H54 (cell line): ENCODE results near the gene NSUN5.
"Not testable (repeated sequence)": the region's sequence is repeated elsewhere in the genome, so short reads cannot be mapped to it uniquely, and the experiment has no call there.

Experiments used
- DNase-seq: peaks from one replicate; pipeline ENCODE4 v3.0.0; 2011; ENCODE audit warnings: low spot score, mixed read lengths; ENCODE audit not compliant: insufficient read length
- FAIRE-seq: peaks from 3 replicates; lab custom pipeline; 2011; peaks lifted over from hg19 to GRCh38; lab: Jason Lieb, UNC
- POLR2A ChIP-seq: IDR thresholded peaks from 2 replicates; pipeline ENCODE4 v1.6.1; 2011; ENCODE audit warnings: low read depth, mild to moderate bottlenecking, low read length

The NSUN5 gene

DNA sequence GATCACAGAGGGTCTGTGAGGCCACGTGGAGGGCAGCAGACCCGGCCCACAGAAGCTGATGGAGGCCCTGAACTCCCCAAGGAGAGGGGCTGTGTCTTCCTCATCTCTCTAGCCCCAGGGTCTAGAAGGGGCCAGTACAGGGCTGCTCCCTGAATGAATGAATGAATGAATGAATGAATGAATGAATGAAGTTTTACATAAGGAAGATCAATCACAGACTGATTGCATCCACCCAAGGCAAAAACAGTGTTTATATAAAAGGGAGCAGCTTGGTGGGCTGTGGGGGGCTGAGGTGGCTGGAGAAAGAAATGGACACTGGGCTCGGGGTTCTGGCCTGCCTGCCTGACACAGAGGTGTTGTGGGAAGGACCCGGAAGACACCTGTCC lies 4.9 kb upstream of the NSUN5 start:
- no peak for FAIRE-seq
- no peak for DNase-seq
- no peak for TF ChIP-seq POLR2A

DNA sequence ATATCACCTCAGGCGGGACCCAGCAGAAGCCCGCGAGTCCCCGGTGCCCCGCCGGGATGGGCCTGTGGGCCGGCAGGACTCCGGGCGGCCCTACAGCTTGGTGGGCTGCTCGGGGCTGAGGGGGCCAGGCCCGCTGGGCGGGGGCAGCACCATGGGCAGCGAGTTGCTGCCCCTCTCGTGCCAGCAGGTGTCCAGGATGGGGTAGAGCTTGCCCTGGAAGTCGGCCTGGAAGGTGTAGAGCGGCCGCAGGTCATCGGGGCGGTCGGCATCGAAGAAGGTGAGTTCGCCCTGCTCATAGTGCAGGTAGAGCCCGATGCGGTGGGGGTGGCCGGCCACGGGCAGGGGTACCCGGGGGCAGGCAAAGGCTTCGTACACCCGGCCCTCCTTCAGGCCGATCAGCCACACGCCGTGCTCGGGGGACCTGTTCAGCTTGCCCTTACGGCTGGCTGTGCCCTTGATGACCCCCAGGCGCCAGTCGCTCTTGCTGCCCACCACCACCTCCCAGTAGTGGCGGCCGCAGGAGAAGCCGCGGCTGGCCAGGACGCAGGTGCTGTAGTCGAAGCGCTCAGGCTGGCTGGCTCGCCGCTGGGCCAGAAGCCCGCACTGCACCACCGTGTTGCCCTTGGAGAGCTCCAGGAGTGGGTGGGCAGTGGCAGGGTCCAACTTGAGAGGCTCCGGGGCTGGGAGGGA lies 4.3 kb upstream of the NSUN5 start:
- no peak for TF ChIP-seq POLR2A
- FAIRE-seq (no peak), DNase-seq (no peak)

DNA sequence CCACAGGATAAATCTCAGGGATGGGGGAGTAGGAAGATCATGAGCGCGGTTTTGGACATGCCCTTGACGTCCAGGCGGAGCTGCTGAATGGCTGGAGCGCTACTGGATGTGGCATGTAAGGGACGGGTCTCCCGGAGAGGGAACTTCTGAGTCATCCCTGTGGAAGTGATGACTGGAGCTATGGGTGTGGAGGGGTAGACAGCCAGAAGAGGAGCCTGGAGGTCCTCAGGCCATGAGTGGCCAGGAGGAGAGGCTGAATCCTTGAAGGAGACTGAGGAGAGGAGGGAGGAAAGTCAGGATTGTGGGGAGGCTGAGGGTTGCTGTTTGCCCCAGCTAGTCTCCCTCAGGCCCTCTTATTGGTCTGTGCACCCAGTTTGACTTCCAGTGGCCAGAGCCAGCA lies 2.8 kb upstream of the NSUN5 start:
- DNase-seq, FAIRE-seq: not testable (repeated sequence)

DNA sequence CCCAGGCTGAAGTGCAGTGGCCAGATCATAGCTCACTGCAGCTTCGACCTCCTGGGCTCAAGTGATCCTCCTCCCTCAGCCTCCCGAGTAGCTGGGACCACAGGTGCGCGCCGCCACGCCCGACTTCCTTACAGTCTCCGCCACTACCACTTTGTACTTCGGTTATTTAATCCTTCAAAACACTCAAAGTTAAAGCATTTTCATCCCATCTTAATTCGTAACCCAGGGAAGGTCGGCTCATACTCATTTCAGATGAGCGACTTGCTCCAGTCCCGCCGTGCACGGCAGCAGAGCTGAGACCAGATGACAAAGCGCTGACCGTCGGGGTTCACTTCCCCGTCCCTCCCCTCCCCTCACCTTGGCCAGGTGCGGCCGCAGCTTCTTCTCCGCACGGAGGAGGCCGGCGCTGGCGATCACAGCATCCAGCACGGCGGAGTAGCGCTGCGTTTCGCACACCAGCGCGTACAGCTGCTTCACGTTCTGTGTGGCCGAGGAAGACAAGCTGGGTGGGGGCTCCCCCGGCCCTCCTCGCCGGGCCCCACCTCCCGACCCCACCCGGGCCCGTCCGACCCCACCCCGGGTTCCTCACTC lies 457 bp downstream of the NSUN5 start:
- TF ChIP-seq POLR2A, result no peak
- DNase-seq (no peak), FAIRE-seq (no peak)

DNA sequence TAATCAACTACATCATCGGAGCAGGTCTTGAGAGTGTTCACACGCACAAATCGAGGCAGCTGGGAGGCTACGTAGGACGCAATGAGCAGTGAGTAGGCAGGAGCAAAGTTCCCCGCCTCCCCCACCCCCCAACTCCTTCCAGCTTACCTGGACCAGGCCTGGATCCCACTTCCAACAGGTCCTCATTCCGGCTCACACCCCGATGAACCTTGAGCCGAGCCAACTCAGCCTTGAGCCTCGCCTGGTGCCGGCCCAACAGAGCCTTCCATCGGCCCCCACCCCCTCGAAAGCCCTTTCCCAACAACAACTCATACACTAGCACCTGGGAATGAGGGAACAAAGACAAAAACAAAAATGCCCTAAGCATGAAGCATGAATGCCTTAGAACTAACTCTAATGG lies 1.2 kb downstream of the NSUN5 start:
- FAIRE-seq, result no peak
- no peak for TF ChIP-seq POLR2A

DNA sequence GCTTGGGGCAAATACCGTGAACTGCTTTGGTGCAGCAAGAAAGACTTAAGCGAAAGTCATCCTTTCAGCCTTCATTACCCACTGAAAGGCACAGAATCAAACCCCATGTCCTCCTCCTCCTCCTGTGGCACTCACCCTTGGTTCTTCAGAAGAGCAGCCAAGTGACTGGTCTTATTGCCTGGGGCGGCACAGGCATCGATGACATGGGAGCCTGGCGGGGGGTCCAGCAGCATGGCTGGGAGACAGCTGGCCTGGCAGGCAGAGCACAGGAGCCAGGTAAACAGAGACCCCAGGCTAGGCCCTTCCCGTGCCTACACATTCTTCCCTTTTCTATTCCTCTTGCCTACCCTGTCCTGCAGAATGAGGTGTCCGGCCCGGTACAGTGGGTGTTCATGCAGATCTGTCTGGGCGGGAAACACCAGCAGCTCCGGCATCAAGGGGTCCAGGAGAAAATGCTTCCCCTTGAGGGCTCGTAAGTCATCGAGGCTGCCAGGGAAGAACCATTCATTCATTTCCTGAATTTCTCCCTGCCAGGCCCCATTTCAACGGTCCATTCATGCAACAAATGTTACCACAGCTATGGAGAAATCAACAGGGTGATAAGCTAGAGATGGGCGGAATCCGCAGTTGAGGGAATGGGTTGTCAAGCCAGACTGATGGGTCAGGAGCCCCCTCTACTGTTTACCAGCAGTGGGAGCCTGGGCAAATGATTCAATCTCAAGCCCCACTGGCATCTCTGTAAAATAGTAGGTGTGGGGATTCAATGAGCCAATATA lies 3.8 kb downstream of the NSUN5 start:
- DNase-seq, FAIRE-seq: not testable (repeated sequence)

More for the DNA sequence above, 1.2 kb downstream of the NSUN5 start:
- DNase-seq, result no peak

DNA sequence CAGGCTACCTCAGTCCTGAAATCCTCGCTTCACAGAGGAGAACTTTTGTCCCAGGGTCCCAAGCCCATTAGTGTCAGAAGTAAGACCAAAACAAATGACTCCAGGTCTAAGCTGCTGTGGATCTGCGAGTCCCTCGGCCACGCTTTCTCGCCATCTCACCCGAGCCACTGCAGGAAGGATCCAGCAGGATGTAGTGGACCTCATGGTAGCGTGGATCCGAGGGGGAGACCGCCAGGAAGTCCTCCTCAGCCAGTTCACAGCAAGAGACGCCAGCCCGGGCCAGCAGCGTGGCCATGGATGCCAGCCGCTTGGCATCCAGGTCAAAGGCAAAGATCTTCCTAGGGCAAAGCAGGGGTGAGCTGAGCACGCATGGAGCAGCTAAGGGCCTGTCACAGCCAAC lies 4.6 kb downstream of the NSUN5 start:
- no peak for TF ChIP-seq POLR2A
- DNase-seq, result no peak
- no peak for FAIRE-seq

DNA sequence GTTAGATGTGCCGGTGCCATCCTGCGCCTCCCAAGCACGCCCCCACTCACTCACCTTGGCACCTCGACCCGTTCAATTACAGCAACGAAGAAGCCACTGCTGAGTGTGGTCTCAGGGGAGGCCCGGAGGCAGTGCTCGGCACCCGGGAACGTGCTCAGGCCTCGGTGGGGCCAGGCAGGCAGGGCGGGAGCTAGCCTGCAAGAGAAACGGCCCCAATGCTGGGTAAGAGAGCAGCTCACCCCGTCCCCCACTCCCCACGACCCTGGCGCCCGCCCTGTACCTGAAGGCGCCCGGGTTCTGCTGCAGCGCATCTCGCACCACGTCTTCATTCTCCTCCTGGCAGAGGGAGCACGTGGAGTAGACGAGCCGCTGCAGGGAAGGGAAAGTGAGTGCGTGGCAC lies 5.1 kb downstream of the NSUN5 start:
- no peak for TF ChIP-seq POLR2A
- DNase-seq (no peak), FAIRE-seq (no peak)

DNA sequence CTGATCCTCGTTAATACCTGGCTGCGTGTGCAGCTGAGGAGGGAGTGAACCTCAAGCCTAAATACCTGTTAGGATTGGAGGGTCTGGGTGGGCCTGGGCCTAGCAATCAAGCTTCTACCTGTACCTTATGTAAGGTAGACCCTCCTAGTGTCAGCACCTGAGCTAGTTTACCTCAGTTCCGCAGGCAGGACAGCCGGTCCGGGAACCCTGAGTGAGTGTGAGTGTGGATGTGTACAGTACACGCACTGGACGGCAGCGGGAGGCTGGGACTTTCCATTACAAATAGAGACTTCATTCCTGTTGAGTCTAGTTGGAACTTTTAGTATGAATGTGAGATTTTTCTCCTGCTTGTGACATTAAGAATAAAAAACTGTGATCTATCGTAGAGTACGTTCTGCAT lies 5.8 kb downstream of the NSUN5 start:
- not testable (repeated sequence) for DNase-seq, FAIRE-seq

DNA sequence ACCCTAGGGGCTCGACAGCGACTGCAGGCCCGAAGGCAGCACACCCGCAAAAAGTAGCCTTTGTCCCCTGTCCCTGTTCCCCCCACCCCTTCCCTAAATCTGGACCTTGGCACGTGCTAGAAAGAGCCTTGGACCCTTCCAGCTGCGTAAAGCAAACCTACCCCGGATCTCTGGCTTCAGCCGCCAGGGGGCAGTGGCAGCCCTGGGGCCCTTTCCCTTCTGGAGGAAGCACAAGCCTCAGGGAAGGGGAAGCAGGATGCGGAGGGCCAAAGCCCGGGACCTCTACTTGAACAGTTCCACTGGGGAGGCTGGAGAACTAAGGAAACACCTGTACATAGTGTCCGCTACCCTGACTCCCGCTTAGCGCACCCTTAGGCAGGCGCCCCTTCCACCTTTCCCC lies 7.5 kb downstream of the NSUN5 start:
- DNase-seq, FAIRE-seq: not testable (repeated sequence)

DNA sequence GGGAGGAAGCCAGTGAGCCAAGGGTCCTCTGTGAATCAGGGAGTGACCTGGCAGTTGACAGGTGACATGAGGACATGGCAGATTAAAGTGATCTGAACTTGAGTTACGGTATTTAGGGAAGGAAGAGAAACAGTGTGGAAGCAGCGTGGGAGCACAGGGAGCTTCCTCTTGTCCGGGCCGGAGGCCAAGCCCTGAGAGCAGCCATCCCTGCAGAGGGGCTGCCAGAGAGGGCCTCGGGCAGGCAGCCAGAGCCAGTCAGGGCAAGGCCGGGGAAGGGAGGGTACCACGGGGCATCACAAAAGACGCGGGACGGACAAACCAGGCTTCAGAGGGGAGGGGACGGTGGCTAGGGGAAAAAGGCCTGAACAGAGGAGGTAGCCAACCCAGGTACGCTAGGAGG lies 8.8 kb downstream of the NSUN5 start:
- FAIRE-seq, DNase-seq: not testable (repeated sequence)

DNA sequence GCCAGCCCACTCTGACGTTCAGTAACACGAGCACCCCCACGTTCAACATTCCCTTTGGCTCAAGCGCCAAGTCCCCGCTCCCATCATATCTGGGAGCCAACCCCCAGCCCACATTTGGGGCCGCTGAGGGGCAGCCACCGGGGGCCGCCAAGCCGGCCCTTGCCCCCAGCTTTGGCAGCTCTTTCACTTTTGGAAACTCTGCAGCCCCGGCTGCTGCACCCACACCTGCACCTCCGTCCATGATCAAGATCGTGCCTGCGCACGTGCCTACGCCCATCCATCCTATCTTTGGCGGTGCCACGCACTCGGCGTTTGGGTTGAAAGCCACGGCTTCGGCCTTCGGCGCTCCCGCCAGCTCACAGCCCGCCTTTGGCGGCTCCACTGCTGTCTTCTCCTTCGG lies 10.9 kb downstream of the NSUN5 start:
- not testable (repeated sequence) for FAIRE-seq, DNase-seq

DNA sequence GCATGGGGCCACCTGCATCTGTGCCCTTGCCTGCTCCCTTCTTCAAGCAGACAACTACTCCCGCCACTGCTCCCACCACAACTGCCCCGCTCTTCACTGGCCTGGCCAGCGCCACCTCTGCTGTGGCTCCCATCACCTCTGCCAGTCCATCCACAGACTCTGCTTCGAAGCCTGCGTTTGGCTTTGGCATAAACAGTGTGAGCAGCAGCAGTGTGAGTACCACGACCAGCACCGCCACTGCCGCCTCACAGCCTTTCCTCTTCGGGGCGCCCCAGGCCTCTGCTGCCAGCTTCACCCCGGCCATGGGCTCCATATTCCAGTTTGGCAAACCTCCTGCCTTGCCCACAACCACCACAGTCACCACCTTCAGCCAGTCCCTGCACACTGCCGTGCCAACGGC lies 11.4 kb downstream of the NSUN5 start:
- not testable (repeated sequence) for DNase-seq, FAIRE-seq

DNA sequence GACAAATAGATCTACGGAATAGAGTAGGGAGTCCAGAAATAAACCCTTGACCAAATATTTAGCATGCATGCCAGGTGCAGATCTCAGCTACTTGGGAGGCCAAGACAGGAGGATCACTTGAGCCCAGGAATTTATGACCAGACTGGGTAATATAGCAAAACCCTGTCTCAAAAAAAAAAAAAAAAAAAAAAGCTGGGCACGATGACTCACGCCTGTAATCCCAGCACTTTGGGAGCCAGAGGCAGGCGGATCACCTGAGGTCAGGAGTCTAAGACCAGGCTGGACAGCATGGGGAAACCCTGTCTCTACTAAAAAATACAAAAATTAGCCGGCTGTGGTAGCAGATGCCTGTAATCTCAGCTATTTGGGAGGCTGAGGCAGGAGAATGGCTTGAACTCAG lies 31.4 kb downstream of the NSUN5 start:
- not testable (repeated sequence) for DNase-seq, FAIRE-seq

DNA sequence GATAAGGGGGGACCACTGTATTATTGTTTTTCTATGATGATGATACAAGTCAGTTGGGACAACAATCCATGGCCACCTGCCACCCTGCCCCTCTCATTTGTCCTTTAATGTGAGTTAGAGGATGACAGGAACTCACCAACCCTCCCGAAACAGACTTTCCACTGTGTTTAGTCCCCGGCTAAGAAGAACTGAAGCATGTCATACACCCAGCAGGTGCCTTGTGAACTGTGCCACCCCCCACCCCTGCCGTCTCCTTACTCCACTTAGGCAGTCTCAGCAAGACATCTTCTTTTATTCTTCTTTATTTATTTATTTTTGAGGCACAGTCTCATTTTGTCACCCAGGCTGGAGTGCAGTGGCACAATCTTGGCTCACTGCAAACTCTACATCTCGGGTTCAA lies 40.8 kb downstream of the NSUN5 start:
- not testable (repeated sequence) for DNase-seq, FAIRE-seq

DNA sequence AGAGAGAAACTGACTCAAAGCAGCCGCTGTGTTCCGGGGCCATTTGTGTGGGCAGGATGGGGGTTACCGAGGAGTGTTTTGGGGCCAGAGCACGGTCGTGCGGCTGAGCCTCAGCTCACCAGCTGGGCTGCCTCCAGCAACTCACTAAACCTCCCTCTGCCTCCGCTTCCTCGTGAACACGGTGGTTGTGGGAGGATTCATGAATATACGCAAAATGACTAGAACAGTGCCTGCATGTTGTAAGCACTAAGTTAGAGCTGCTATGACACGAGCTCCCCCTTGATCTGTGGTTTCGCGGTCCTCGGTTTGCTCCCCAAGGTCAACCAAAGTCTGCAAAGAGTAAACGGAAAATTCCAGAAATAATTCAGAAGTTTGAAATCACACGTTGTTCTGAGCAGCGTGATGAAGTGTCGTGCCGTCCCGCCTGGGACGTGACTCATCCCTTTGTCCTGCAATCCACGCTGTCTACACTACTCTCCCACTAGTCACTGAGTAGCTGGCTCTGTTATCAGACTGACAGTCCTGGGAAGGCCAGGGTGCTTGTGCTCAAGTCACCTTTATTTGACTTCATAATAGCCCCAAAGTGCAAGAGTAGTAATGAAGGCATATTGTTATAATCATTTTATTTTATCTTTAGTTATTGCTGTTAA lies 41.8 kb downstream of the NSUN5 start:
- FAIRE-seq, DNase-seq: not testable (repeated sequence)

DNA sequence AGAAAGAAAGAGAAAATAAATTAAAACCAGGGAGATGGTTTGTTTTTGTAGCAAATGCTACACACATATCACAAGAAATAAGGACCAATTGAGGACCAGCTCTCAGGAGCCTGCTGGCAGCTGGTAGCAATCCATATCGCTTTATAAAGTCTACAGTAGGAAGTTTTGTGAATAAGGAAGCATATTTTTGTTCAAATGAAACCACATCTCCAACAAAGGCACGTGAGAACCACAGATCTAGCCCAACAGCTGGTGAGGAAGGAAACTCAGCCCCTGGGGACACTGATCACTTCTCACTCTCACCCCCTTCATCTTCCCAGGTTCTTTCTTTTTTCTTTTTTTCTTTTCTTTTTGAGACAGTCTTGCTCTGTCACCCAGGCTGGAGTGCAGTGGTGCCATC lies 46.2 kb downstream of the NSUN5 start:
- FAIRE-seq, result not testable (repeated sequence)

More for the DNA sequence above, 46.2 kb downstream of the NSUN5 start:
- DNase-seq, result not testable (repeated sequence)
